Hindlimb muscle (tissue), 1 donor: Measurements from ENCODE around the gene IKZF2. TPM values are rescaled to one million over a fixed set of nuclear protein-coding genes. Genes with fewer than 3 reads are reported as not detected.

Experiments
- DNase-seq: peaks from one replicate; pipeline ENCODE4 v3.0.0-alpha.2; 2013
- polyA plus RNA-seq: library from polyadenylated mRNA; unstranded; fragments of 120-200 nt; gene quantifications from one replicate; pipeline ENCODE4 v1.2.1, GENCODE V29; 2013; ENCODE audit not compliant: insufficient read length

IKZF2 gene
- polyA plus RNA-seq, 1 donor, result 4.2 TPM

GRCh38 chr2:213098612-213099011 lies 52.8 kb downstream of the IKZF2 start:
- DNase-seq, result no peak

DNA sequence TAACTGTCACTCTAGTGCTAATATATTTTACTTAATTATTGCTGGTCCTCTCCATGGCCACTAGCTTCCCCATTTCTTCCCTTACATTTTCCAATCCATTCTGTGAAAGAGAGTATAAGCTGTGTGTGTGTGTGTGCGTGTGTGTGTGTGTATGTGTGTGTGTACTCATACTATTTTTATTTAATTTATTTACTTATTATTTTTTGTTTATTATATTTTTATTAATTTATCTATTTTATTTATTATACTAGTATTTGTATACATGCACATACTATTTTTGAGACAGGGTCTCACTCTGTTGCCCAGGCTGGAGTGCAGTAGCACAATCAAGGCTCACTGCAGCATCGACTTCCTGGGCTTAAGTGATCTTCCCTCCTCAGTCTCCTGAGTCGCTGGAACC lies 59.6 kb downstream of the IKZF2 start:
- no peak for DNase-seq

- no peak for DNase-seq
These were observed 60.6 kb downstream of the IKZF2 start for GRCh38 chr2:213090772-213091171.

DNA sequence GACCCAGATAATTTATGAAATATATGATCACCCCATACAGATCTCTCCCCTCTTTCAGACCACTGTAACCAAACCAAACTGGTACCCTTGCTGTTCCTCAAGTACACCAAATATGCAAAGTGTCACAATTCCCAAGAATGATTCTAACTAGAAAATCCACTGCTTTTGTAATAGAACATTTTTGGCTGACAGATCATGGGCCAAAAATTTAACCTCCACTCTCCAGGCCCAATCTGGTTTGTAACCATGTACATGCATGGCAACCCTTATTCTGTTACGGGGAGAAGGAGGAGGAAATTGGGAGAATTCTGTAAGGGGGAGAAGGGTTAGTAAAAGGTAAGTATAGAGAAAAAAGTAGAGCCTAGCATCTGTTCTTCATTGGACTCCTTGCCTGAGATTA lies 62.0 kb downstream of the IKZF2 start:
- no peak for DNase-seq

GRCh38 chr2:213087040-213087439 lies 64.4 kb downstream of the IKZF2 start:
- no peak for DNase-seq

DNA sequence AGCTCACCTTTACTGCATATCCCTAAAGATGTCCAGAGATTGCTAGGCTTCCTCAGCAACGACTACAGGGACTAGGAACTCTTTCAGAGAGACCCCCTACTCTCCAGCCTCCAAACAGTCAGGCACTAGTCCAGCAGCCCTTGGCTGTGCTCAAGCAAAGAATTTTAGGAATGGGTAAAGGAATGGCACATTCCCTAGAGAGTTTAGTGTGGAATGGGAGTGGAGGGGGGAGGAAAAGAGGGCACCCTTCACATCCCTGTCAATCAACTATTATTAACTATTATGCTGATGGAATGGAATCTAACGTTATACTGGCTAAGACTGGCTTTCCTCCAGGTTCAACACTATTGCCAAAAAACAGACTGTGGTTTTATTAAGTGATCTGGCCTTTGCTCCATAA lies 64.8 kb downstream of the IKZF2 start:
- no peak for DNase-seq

- DNase-seq, result no peak
These were observed 65.4 kb downstream of the IKZF2 start for GRCh38 chr2:213086050-213086449.

GRCh38 chr2:213085538-213085937 lies 65.9 kb downstream of the IKZF2 start:
- no peak for DNase-seq

- no peak for DNase-seq
These were observed 67.2 kb downstream of the IKZF2 start for GRCh38 chr2:213084261-213084660.

- no peak for DNase-seq
These were observed 70.3 kb downstream of the IKZF2 start for GRCh38 chr2:213080969-213081617.

DNA sequence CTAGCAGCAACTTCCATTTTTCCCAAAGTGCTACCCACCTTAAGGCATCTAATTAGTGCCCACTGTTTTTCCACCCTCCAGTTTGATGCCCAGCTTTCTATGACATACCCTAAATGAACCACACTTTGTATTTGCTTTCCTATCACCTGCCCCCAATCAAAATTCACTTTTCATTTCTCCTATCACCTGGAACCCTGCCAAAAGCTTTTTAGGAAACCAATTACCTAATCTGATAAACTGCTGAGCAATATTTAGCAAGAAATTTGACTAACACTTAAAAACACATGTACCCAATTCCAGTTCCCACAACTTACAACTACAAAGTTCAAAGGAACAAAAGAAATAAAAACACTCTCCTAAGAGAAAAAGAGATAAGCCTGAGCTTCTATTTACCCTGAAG lies 71.7 kb downstream of the IKZF2 start:
- no peak for DNase-seq

GRCh38 chr2:213078686-213079085 lies 72.7 kb downstream of the IKZF2 start:
- no peak for DNase-seq

- no peak for DNase-seq
These were observed 81.9 kb downstream of the IKZF2 start for GRCh38 chr2:213069531-213069930.

- DNase-seq, result no peak
These were observed 82.6 kb downstream of the IKZF2 start for GRCh38 chr2:213068676-213069359.

DNA sequence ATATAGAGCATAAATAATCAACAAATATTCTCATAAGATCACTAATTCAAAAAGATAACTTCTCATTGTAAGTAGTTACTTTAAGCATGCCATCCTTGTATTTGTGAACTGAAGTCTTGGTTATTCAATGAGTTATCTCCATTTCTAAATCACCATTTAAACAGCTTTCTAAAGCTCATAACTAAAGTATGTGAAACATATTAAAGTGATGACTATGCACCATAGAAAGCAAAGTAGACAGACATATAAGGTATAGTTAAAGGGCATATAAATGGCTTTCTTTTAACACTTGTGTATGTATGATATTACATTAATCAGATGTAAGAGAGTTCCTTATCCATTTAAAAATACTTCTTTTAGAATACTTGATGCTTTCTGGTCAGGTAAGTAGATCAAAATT lies 83.5 kb downstream of the IKZF2 start:
- no peak for DNase-seq

GRCh38 chr2:213066443-213066743 lies 85.0 kb downstream of the IKZF2 start:
- no peak for DNase-seq

DNA sequence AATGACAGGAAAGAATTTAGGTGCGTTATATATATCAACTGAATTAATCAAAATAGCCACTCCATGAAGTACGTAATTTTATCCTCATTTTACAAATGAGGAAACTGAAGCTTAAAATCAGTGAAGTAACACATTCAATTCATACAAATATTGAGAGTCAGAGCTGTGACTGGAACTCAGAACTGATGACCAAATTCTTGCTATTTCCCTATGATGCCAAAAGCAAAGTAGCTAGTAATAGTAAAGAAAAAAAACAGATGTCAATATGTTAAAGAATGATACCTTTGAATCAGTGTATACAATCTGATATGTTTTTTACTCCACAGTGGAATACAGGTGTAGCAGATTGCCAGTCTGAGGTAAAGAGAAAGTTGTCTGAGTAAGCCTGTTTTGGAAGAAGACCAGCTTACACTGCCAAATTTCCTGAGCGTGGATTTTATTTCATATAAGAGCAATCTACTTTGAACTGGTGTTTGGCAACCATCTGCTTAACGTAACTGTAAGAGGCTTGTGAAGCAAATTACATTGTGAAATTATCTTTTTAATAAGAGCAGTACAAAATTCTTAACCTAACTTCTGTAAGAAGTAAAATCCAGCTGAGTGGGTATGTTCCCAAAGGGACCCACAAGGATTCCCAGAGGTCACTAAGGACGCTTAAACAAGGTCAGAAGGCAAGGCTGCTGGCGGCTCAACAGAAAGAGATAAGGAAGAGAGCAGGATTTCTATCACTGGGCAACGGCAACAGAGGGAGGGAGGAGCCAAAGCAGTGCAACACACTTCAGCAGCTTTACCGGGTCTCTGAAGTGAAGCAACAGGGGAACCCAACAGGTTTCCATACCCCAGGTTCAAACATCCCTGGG lies 85.6 kb downstream of the IKZF2 start:
- DNase-seq, result no peak

DNA sequence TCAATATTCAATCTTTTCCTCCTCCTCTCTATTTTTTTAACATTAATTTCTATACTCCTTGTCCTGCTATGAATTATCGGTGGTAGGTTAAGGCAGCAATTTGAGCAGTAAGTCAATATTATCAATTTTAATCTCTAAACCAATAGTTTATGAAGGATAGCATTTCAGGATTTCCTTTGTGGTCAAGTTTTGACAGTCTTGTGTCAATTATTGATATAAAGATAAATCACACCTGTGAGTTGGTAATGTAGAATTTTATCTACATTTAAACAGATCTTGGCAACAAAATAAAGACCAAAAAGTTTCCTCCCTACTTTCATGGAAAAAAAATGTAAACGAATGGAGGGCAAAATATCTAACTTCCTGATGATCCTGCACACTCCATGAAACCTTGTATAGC lies 87.3 kb downstream of the IKZF2 start:
- DNase-seq, result no peak

GRCh38 chr2:213057977-213058376 lies 93.4 kb downstream of the IKZF2 start:
- DNase-seq, result no peak

GRCh38 chr2:213046431-213046830 lies 105.0 kb downstream of the IKZF2 start:
- no peak for DNase-seq

- DNase-seq, result no peak
These were observed 107.8 kb downstream of the IKZF2 start for GRCh38 chr2:213043566-213043965.

DNA sequence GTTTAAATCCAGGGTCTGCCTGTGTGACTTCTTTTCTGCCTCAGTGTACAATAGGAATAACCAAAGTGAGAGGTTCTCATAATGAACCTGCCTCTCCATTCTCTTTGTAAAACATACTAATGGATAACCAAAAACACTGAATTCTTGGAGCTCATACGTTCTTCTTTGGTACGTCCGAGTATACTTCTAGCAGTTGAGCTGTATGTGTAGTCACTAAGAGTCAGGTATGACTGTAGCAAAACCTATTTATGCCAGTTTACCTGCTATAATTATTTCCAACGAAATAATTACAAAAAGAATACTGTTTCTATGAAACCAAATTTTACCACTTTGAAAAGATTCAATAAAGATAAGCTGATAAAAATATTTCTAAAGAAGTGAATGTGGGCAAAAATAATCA lies 109.2 kb downstream of the IKZF2 start:
- no peak for DNase-seq

DNA sequence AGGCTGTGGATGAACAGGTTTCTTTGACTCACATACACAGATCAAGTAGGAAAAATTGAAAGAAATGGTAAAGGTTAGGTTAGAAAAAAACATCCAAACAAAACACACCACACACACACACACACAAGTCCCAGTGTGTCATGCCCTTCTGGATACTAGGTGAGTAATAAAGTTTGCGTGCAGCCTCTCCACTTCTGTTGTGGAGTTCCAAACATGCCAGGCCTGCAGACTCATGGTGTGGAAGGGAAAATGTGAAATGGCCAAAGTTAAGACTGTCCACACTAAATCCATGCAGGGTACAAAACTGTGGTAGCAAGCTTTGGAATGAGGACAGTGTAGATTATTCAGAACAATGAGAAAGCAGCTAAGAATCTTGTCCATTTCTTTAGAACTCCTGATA lies 114.6 kb downstream of the IKZF2 start:
- DNase-seq, result no peak

GRCh38 chr2:213034585-213034984 lies 116.8 kb downstream of the IKZF2 start:
- DNase-seq, result no peak
